ENCODE results near the gene MTHFD1L. TPM values are rescaled to one million over a fixed set of nuclear protein-coding genes. Genes with fewer than 3 reads are reported as not detected.

MTHFD1L gene
- total RNA-seq, 4 donors from 2014 or later: 0.35 to 1.6 (median 0.59) TPM; not detected in 1

GRCh38 chr6:151143806-151144205 is 278.3 kb downstream of the MTHFD1L start:
- Histone ChIP-seq H3K4me3 (no peak overlapping the region), H3K27me3 (no peaks in the 10 kb centered on the region), H3K9me3 (no peaks in the 10 kb centered on the region), H3K27ac (no peak overlapping the region), H3K36me3 (no peaks in the 10 kb centered on the region), H3K4me1 (peaks cover 0 to 5% of the 10 kb centered on the region in 2 donors)
- ATAC-seq (no peak), DNase-seq (no peak)
- no peak for TF ChIP-seq CTCF (IDR thresholded peaks at IDR 0.05 in 4 of 5, conservative IDR thresholded peaks at IDR 0.05 in 1 of 5)
- TF ChIP-seq POLR2A (IDR thresholded peaks at IDR 0.05): no peak
- in situ Hi-C loops (cut with MboI; ENCODE audit: low sequenced_read_pairs in 4 of 4) (no loop called here), intact Hi-C loops (cut with DNase I; ENCODE audit: low total_unique reads) (no loop called here)

GRCh38 chr6:151147118-151147832 is 281.8 kb downstream of the MTHFD1L start:
- ATAC-seq: no peak
- H3K4me1 ChIP-seq: no peaks in the 10 kb centered on the region
- no peak for TF ChIP-seq POLR2A (IDR thresholded peaks at IDR 0.05)
- H3K36me3 ChIP-seq: no peaks in the 10 kb centered on the region
- H3K27ac ChIP-seq: no peak overlapping the region
- H3K4me3 ChIP-seq: no peak overlapping the region
- no peaks in the 10 kb centered on the region for H3K9me3 ChIP-seq
- no peaks in the 10 kb centered on the region for H3K27me3 ChIP-seq
- intact Hi-C loops (cut with DNase I; ENCODE audit: low total_unique reads): no loop called here
- no peak for DNase-seq
- in situ Hi-C loops (cut with MboI; ENCODE audit: low sequenced_read_pairs in 4 of 4): no loop called here

GRCh38 chr6:151148111-151148510 is 282.6 kb downstream of the MTHFD1L start:
- H3K36me3 ChIP-seq: no peaks in the 10 kb centered on the region
- DNase-seq: no peak
- no peak for TF ChIP-seq POLR2A (IDR thresholded peaks at IDR 0.05)
- TF ChIP-seq CTCF (IDR thresholded peaks at IDR 0.05 in 4 of 5, conservative IDR thresholded peaks at IDR 0.05 in 1 of 5): no peak
- H3K4me1 ChIP-seq: no peaks in the 10 kb centered on the region
- in situ Hi-C loops (cut with MboI; ENCODE audit: low sequenced_read_pairs in 4 of 4) (no loop called here), intact Hi-C loops (cut with DNase I; ENCODE audit: low total_unique reads) (no loop called here)
- ATAC-seq: no peak
- no peak overlapping the region for H3K4me3 ChIP-seq
- H3K9me3 ChIP-seq: no peaks in the 10 kb centered on the region
- no peaks in the 10 kb centered on the region for H3K27me3 ChIP-seq
- H3K27ac ChIP-seq: no peak overlapping the region

- DNase-seq (no peak), ATAC-seq (no peak)
- TF ChIP-seq POLR2A (IDR thresholded peaks at IDR 0.05) (no peak), CTCF (IDR thresholded peaks at IDR 0.05 in 4 of 5, conservative IDR thresholded peaks at IDR 0.05 in 1 of 5) (no peak)
- Histone ChIP-seq H3K36me3 (no peaks in the 10 kb centered on the region), H3K4me1 (no peaks in the 10 kb centered on the region), H3K9me3 (no peaks in the 10 kb centered on the region), H3K4me3 (no peak overlapping the region), H3K27me3 (no peaks in the 10 kb centered on the region), H3K27ac (no peak overlapping the region)
- in situ Hi-C loops (cut with MboI; ENCODE audit: low sequenced_read_pairs in 4 of 4): no loop called here
- intact Hi-C loops (cut with DNase I; ENCODE audit: low total_unique reads): no loop called here
Observed at GRCh38 chr6:151149793-151150192, 284.3 kb downstream of the MTHFD1L start.
